ENCODE results near the gene SH3GL1.

Gene SH3GL1

GRCh38 chr19:4400135-4400936 lies at the start of gene SH3GL1:
Gene SH3GL1, minus strand, starts transcription at chr19:4400547. Its CDS starts 179 bp downstream, at chr19:4400368.
- FAIRE-seq (peak; percentile 83), DNase-seq (ENCODE audit: insufficient read length, low spot score) (peak; percentile 72)

- FAIRE-seq (no peak), DNase-seq (ENCODE audit: insufficient read length, low spot score) (no peak)
Measured at GRCh38 chr19:4449639-4450028, 49.3 kb upstream of the SH3GL1 start.

- DNase-seq (ENCODE audit: insufficient read length, low spot score), result no peak
- no peak for FAIRE-seq
Measured at GRCh38 chr19:4449022-4449638, 48.8 kb upstream of the SH3GL1 start.

GRCh38 chr19:4448147-4448985 lies 48.0 kb upstream of the SH3GL1 start:
- no peak for DNase-seq (ENCODE audit: insufficient read length, low spot score)
- no peak for FAIRE-seq

- no peak for FAIRE-seq
- no peak for DNase-seq (ENCODE audit: insufficient read length, low spot score)
Measured at GRCh38 chr19:4447327-4448146, 47.2 kb upstream of the SH3GL1 start.

GRCh38 chr19:4446704-4447200 lies 46.4 kb upstream of the SH3GL1 start:
- no peak for FAIRE-seq
- DNase-seq (ENCODE audit: insufficient read length, low spot score), result no peak

GRCh38 chr19:4445963-4446703 lies 45.8 kb upstream of the SH3GL1 start:
- no peak for DNase-seq (ENCODE audit: insufficient read length, low spot score)
- no peak for FAIRE-seq

GRCh38 chr19:4444765-4445741 lies 44.7 kb upstream of the SH3GL1 start:
- no peak for DNase-seq (ENCODE audit: insufficient read length, low spot score)
- FAIRE-seq, result no peak

- FAIRE-seq, result no peak
Measured at GRCh38 chr19:4443966-4444764, 43.8 kb upstream of the SH3GL1 start.

GRCh38 chr19:4443188-4443587 lies 42.8 kb upstream of the SH3GL1 start:
- DNase-seq (ENCODE audit: insufficient read length, low spot score) (no peak), FAIRE-seq (no peak)

More at GRCh38 chr19:4443966-4444764, 43.8 kb upstream of the SH3GL1 start:
- DNase-seq (ENCODE audit: insufficient read length, low spot score), result no peak

- FAIRE-seq, result no peak
Measured at GRCh38 chr19:4442819-4443146, 42.4 kb upstream of the SH3GL1 start.

GRCh38 chr19:4441994-4442818 lies 41.9 kb upstream of the SH3GL1 start:
- FAIRE-seq (no peak), DNase-seq (ENCODE audit: insufficient read length, low spot score) (no peak)

More at GRCh38 chr19:4442819-4443146, 42.4 kb upstream of the SH3GL1 start:
- no peak for DNase-seq (ENCODE audit: insufficient read length, low spot score)

- DNase-seq (ENCODE audit: insufficient read length, low spot score) (no peak), FAIRE-seq (no peak)
Measured at GRCh38 chr19:4439243-4439642, 38.9 kb upstream of the SH3GL1 start.

GRCh38 chr19:4437103-4437502 lies 36.8 kb upstream of the SH3GL1 start:
- no peak for DNase-seq (ENCODE audit: insufficient read length, low spot score)

GRCh38 chr19:4436231-4436630 lies 35.9 kb upstream of the SH3GL1 start:
- FAIRE-seq (no peak), DNase-seq (ENCODE audit: insufficient read length, low spot score) (no peak)

More at GRCh38 chr19:4437103-4437502, 36.8 kb upstream of the SH3GL1 start:
- FAIRE-seq, result no peak

- DNase-seq (ENCODE audit: insufficient read length, low spot score), result no peak
- FAIRE-seq, result no peak
Measured at GRCh38 chr19:4434391-4434790, 34.0 kb upstream of the SH3GL1 start.
